ENCODE measurements around the gene STX10.

Gene STX10

DNA sequence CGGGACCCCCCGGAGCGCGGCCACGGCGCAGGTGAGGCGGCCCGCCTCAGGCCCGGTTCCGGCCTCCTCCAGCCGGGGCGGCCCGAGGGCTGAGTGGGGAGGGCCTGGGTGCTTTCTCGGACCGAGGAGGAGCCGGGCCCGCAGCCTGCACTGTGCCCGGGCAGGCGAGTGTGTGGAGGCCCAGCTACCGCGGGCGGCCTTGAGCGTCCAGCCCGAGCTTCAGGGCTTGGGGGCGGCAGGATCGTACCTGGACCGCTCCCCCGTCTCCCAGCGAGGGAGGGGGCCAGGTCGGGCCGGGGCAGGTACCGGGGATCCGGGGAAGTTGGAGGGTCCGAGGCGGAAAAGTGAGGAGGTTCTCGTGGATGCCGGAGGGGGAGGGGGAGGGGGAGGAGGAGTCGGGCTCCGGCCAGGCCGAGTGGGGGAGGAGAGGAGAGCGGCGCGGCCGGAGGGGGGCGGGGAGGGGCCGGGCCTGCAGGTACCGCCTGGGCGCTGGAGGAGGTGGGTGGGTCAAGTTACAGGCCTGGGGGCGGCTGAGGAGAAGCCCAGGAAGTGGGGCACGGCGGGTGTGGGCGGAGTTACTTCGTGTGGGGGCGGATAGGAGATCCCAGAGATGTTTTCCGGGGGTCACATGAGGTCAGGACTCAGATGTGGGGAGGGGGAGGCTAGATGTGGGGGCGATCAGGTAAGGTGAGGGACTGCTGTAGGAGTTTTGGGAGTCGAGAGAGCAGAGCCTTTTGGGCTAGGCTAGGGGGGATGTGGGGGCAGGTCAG, 31.6 kb downstream of the STX10 start:
- no peak for DNase-seq

DNA sequence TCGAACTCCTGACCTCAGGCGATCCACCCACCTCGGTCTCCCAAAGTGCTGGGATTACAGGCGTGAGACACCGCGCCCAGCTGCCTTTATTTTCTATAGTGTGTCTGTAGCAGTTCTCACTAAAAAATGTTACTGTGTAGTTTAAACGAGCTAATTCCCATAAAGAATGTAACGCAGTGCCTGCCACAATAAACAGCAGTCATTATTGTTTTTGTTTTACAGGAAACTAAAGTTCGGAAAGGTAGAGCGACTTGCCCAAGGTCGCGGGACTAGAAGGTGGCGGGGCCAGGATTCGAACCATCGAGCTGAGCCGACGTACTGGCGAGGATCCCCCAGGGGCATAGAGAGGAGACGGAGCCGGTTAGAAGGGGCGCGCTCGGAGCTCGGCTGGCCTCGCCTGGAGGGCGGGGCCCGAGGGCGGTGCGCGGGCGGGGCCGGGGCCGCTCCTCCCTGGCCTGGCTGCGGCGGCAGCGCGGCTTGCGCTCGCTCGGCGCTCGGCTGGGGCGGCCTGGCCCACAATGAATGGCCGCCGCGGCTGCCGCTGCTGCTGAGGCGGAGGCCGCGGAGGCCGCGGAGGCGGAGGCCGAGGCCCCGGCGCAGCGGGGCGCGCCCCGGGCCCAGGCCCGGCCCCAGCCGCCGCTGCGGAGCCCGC, 32.3 kb downstream of the STX10 start, which contains the start of gene NACC1:
NACC1 (plus strand) TSS at position 493 of the 652 bp plus-strand sequence. CDS start 16,944 bp downstream, outside the sequence.
- peak; percentile 73 for DNase-seq

DNA sequence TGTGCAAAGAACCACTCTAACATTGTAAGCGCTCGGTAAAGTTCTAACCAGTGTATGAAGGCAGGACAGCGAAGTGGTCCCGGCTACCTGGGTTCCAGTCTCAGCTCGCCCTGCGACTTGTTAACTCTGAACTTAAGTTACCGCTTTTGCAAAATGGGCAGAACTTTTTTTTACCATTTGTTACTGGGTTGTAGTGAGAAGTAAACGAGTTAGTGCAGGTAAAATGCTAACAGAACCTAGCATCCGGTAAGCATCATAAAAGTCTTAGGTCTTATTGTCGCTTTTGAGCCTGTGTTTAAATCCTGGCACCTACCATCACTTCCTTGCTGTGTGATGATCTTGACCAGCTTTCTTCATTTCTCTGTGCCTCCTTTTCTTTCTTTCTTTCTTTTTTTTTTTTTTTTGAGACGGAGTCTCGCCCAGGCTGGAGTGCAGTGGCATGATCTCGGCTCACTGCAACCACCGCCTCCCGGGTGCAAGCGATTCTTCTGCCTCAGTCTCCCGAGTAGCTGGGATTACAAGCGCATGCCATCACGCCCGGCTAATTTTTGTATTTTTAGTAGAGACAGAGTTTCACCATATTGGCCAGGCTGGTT, 32.9 kb downstream of the STX10 start:
- no peak for DNase-seq

DNA sequence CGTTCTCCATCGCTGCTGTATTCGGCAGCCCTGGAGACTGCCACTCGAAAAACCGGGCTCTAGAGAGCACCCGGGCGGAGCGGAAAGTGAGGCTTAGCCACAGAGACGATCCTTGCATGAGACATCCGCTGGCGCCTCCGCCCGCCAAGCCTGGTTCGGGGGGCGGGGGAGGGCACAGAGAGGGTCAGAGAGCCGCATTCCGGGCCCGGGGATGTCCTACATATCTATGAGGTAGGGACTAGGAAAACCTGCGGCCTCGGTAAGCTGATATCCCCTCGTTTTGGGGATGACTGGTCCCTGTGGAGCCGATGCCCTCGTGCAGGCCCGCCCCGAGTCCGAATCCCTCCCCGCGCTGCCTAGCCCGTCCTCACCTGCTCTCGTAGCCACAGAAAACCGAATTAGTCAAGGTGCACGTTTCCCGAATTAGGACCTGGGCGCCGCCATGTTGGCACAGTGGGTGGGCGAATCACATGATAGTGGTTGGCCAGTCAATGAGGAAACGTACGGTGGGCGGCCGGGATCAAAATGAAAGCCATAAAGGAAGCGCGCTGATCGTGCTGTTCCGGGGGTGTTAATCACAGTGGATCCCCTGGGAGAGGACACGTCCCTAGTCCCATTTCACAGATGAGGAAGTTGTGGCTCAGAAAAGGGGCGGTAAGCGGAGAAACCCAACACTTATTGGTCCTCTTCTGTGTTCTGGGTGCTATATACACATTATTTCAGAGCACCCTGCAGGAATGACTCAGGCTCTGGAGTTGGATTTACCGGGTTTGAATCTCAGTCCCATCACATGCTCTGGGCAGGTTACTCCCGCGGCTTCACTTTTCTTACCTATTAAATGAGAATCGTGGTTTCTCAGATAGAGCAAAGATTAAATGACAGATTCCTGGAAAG, 33.6 kb downstream of the STX10 start, which contains the start of gene TRMT1:
TRMT1 (minus strand) TSS at position 459 of the 894 bp plus-strand sequence; CDS start at position 118, 341 bp downstream.
- peak; percentile 68 for DNase-seq

DNA sequence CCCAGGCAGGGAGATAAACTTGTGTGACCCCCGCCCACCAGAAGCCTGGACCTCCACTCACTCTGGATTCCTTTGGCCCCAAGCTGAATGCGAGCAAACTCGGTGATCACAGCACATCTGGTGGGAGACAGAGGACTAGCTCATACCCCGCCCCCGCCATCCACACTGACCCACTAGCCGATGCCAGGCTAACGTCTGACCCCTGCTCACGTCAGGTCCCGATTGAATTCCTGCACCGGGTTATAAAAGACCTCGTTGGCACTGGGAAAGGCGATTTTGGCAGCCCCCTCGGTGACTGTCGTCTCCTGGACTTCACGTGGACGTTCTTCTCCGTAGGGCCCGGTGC, 34.3 kb downstream of the STX10 start:
- no peak for DNase-seq

DNA sequence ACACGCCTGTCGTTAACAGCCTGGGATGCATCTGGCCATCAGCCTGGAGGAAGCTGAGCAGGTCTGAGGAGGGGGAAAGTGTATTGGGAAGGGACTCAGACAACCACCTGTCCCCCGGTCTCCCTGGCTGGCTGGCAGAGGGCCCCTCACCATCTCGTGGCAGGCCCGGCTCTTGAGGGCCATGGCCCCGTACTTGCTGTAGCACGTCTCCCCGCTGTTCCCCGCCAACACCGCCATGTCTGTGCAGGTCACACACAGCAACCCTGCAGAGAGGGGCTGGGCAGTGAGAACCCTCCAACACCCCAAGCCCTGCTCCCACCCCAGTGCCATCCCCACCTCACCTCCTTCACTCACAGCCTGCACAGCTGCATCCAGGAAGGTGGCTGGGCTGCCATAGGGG, 37.6 kb downstream of the STX10 start:
- DNase-seq = no peak

DNA sequence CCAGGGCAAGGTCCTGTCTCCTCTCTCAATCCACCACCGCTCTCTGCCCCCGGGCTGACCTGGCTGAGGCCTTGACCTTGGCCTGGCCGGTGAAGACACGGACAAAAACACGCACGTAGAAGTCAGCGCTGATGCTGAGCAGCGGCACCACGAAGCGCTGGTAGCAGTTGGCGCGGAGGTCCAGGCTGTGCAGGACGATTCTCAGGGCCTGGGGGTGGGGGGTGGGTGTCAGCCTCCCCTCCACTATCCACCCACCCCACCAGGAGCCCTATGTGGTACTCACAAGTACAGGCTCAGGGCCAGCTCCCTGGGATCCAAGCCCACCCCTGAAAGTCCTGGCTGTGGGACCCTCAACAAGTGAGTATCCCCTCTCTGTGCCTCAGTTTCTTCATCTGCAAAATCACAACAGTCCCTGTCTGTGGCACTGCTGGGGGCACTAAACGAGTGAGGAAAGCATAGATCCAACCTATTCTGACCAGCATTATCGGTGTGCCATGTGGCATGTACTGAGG, 40.0 kb downstream of the STX10 start:
- DNase-seq = no peak

DNA sequence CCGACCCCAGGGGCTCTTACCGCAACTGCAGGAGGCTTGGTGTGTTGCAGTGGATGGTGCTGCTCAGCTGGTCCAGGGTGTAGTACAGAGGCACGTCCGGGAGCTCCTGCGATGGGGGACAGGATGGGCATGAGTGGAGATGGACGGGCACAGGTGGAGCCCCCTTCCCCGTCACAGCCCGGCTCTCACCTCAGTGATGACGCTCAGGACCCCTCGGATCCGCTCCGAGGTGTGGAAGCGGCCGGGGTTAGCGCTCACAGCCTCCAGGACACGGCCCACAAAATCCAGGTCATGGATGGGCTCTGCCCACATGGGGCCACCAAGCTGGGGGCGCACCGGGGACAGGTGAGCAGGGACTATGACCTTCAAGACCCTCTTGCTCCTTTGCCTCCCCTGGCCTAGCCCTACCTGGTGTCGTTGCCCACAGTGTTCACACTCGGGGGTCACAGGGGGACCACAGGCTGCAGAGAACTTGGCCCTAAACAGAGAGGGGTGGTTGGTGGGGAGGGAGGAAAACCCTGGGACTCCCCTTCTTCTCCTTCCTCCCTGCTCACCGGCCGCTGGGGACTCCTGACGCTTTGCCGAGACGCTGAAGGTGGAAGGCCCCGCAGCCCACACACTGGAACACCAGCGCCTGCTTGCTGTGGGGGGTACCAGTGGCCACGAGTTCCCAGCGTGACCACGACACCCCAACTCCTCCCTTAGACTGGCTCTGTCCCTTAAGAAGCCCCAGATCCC, 40.6 kb downstream of the STX10 start:
- no peak for DNase-seq

DNA sequence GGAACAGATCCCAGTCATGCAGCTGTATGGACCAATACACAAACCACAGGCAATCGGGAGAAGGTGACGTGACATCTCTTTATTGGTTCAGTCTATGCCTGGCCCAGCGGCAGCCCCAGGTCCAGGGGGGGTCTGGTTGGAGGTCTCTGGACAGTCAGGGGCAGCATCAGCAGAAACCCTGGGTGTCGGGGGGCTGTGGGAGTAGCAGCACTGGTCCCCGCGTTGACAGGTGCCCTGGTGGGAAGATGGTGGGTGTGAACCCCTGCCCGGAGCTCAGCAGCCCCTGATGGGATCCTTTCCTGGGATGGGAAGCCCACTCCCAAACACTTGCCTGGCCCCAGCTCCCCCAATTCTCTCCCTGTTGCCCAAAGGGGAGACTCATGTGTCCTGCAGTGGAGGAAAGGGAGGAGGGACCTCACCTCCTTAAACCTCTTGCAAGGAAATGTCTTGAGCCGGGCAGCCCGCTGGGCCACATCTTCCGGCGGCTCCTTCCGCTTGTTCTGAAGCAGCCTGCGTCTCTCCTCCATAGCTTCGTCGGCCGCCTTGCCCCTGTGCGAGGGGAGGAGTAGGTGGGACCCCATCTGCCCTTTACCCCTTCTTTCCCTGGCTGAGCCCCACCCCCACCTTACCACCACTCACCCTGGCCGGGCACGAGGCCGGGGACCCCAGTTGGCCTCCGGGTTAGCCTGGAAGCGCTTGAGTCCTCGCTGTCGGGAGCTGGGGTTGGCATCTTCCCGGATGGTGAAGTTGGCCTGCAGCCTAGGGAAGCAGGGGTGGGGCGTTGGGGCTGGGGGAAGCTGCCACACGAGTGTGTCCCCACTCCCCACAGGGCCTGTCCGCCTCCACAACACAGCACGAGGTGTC, 45.1 kb downstream of the STX10 start:
- DNase-seq = no peak

DNA sequence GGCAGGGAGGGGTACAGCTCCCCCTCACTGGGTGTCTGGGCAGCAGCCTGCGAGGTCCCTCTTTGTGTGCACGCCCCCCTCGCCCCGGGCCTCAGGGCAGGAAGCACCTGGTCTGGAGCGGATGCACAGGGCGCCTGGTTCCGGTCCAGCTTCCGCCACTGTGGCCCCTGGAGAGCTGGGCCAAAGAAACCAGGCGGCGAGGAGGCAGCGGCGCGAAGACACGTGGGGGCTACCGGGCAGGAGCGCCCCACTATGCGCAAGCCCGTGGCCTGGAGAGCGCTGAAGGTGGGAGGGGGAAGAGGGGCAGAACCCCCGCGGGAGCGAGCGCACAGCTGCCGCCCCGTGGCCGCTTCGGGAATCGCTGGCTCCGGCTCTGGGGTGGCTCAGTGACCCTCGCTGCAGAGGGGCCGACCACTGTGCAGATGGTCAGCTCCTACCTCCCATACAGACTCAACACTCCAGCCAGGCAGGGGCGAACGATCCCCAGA, 45.8 kb downstream of the STX10 start:
- DNase-seq = no peak

DNA sequence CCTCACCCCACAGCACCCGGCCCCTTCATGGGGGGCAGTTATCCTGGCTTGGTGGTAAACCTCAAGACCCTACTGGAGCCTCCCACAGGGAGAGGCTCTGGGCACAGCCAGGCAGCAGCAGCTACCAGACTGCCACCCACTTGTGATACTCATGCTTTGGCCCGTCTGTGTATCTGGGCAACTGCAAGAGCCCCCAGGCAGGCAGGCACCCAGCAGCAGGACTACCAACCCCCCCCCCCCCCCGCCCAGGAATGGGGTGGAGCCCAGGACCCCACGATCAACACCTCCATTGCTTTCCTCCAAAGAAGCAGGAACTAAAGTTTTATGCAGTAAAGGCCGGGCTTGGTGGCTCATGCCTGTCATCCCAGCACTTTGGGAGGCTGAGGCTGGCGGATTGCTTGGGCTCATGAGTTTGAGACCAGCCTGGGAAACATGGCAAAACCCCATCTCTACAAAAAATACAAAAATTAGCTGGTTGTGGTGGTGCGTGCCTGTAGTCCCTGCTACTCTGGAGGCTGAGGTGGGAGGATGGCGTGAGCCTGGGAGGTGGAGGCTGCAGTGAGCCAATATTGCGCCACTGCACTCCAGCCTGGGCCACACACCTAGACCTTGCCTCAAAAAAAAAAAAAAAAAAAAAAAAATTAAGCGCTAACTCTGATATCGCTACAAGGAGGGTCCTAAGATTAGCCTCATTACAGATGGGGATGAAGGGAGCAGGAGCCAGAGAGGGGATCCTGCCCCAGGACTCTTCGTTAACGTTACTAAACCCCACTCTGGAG, 46.4 kb downstream of the STX10 start:
- DNase-seq = no peak

DNA sequence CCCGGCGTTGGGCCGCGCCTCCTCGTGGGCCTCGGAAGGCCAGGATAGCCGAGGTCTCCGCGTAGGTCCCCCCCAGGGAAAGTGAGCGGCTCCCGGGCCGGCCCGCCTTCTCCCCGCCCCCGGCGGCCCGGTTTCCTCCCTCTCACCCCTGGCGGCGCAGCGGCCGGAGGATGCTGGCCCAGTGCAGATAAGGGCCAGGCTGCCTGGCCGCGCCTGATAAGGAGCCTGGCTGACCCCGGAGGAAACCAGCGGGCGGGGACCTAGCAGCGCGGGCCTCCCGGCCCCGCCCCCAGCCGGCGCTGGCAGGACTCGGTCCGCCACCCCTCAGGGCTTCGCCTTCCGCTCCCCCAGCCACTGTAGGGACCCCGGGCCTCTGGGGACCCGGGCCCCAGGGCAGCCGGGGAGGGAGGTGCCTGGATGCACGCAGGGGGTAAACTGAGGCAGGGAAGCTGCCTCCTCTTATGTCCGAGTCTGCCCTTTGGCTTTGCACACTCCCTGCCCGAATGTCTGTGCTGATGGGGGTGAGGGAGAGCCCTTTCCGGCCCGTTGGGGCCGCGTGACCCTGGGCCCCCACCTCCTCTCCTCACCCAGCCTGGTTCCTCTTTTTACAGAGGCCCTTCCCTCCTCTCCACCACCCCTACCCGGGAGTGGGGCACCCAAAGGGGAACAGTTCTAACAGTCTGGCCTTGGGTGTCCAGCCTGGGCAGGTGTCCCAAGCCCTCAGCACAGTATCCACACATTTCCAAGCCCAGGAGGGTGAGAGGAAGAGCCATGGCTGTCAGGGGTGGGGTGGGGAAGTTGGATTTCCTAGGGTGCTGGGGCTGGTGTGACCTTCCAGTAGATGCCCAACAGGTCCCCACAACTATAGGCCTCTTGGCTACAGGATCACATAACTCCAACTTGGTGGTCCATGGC, 47.3 kb downstream of the STX10 start, which contains the start of gene LYL1:
LYL1 (minus strand) TSS at position 193 of the 915 bp plus-strand sequence. CDS start 1,687 bp downstream, outside the sequence.
- no peak for DNase-seq

DNA sequence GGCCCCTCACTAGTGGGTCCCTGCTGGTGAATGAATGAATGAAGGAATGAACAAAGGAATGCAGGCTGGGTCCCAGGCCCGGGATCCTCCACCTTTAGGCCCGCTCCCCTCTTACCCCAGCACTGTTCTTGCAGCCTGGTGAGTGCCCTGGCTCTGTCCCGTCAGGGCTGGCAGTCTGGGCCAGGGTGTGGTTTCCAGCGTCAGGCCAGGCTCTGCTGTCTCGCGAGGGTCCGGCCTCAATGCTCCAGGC, 47.8 kb downstream of the STX10 start:
- DNase-seq = no peak

DNA sequence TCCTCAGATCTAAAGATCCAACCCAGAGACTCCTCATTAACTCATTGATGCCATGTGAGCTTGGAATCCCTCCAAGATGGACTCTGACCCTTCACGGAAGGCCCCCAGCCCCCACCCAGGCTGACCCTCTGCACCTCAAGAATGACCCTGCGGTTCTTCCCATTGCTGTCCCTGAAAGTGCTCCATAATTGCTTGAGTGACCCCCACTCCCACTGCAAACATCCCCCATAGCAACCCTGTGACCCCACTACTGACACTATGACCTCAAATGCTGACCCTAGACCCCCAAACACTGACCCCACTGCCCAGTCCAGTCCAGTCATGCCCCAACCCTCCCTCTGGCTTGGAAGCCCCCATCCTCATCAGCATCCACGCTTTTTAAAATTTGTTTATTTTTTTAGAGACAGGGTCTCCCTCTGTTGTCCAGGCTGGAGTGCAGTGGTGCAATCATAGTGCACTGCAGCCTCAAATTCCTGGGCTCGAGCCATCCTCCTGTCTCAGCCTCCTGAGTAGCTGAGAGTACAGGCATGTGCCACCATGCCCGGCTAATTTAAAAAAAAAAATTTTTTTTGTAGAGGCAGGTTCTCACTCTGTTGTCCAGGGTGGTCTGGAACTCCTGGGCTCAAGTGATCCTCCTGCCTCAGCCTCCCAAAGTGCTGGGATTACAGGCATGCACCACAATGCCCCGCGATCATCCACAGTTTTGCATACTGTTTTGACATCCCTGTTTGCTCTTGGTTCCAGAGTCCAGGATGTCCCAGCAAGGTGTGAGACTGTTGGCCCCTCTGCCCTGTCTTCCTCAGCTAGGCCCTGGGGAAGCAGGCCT, 48.4 kb downstream of the STX10 start:
- no peak for DNase-seq

DNA sequence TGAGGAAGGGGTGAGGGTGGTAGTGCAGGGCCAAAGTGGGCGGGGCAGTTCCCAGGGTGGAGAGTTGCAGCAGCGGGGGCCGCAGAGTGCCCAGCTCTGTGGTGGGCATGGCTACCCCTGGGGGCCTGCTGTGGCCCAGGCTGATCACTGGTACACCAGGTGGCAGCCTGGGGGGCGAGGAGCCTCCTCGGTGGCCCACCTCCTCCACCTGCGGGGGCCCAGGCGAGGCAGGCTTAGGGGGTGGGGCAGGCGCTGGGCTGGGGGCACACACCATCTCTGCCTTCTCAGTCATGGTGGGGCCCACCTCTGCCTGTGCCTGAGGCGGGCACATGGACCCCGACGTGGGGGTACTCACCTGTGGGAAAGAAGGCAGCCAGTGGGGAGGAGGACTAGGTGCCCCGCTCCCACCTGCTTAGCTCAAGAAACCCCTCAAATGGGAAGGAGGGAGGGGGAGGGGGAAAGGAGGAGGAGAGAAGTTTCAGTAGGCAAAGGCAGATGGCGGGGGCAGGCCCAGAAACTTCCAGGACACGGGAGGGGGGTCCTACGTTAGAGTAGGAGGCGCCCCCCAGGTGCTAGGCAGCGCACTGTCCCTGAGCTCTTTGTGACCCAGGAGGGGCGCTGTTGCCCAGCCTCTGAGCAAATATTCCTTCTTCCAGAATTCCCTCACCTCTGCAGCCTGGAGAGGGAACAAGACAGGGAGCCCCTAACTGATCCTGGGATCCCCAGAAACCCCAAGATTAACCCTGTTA, 49.2 kb downstream of the STX10 start:
- no peak for DNase-seq

DNA sequence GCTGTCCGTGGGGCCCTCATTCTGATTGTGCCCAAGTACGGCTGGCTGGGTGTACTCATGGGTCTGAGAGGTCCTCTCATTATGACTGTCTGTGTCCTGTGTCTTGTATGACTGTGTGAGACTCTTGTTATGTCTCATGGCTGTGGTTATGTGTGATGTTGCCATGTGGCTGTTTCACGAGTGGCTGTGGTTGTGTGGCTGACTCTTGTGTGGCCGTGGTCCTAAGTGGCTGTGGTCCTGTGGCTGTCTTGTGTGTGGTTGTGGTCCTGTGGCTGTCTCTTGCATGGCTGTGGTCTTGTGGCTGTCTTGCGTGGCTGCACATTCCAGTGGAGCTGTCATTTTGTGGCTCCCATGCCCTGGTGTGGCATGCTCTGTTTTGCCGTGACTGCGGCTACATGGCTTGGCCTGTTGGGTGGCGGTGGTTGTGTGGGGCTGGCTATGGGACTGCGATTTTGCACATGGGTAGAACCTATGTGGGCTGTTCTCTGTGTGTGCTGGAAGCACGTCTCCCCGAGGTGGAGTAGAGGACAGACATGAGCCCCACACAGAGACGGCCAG, 50.1 kb downstream of the STX10 start:
- DNase-seq = no peak

Measured in NCI-H1048 (cell line).